HG02970 (cell line): ENCODE results near the gene RSKR.
A peak's percentile ranks its signal among the peaks of the same experiment; 100 is the strongest.
"Not testable (repeated sequence)": the region's sequence is repeated elsewhere in the genome, so short reads cannot be mapped to it uniquely, and the experiment has no call there.

ENCODE experiments used
- ATAC-seq: cut with Tn5 transposase; IDR thresholded peaks from one replicate; pipeline ENCODE4 v1.9.1; 2021; ENCODE audit warnings: mild to moderate bottlenecking, moderate library complexity, moderate number of reproducible peaks; ENCODE audit not compliant: unreplicated experiment, low FRiP score

The RSKR gene

DNA sequence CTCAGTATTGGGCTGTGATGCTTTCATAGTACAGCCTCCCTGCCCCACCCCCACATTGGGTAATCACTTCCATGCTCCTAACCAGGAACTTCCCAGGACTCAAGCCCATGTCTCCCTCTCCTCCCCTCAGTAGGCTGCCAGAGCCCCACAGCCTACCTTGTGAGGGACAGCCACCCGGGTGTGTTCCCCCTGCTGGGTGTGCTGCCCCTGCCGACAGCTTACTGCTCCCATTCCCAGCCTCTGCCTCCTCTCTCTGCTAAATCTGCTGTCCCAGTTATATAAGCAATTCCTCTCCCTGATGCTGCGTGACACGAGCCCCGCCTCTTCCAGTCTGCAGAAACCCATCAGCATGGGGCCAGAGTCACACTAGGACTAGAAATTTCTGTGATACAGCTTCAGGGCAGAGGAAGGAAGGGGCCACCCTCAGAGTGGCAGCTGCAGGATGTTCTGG lies at the start of gene RSKR:
Gene RSKR (minus strand): TSS at position 255 of the 451 bp plus-strand sequence. CDS start 24 bp downstream, at position 231.
- no peak for ATAC-seq

- ATAC-seq: no peak
Observed at GRCh38 chr17:28663723-28664122, 49.7 kb upstream of the RSKR start.

GRCh38 chr17:28662527-28662829 lies 48.5 kb upstream of the RSKR start:
- peak; percentile 6 for ATAC-seq

- peak; percentile 80 for ATAC-seq
Observed at GRCh38 chr17:28661635-28662526, 47.9 kb upstream of the RSKR start, which contains the start of the genes SDF2 and SUPT6H. Gene SDF2, minus strand, starts transcription at chr17:28661906. Its CDS starts 30 bp downstream, at chr17:28661876. Gene SUPT6H, plus strand, starts transcription at chr17:28662205. Its CDS starts 11,197 bp downstream, at chr17:28673402.

- not testable (repeated sequence) for ATAC-seq
Observed at GRCh38 chr17:28659497-28659881, 45.5 kb upstream of the RSKR start.

- not testable (repeated sequence) for ATAC-seq
Observed at GRCh38 chr17:28658766-28659496, 44.9 kb upstream of the RSKR start.

DNA sequence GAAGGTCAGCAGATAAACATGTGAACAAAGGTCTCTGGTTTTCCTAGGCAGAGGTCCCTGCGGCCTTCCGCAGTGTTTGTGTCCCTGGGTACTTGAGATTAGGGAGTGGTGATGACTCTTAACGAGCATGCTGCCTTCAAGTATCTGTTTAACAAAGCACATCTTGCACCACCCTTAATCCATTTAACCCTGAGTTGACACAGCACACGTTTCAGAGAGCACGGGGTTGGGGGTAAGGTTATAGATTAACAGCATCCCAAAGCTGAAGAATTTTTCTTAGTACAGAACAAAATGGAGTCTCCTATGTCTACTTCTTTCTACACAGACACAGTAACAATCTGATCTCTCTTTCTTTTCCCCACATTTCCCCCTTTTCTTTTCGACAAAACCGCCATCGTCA lies 44.4 kb upstream of the RSKR start:
- not testable (repeated sequence) for ATAC-seq

DNA sequence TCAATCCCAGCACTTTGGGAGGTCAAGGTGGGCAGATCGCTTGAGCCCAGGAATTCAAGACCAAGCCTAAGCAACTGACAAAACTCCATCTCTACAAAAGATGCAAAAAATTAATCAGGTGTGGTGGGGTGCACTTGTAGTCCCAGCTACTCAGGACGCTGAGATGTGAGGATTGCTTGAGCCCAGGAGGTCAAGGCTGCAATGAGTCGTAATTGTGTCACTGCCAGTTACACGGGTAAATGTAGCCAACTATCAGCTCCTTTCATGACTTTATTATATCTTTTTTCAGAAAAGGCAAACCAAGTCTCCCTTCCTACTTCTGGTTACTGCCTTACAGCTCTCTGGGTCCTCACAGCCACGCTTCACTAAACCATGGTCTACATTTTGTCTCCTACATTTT lies 43.8 kb upstream of the RSKR start:
- no peak for ATAC-seq

GRCh38 chr17:28655160-28655559 lies 41.2 kb upstream of the RSKR start:
- ATAC-seq: no peak

DNA sequence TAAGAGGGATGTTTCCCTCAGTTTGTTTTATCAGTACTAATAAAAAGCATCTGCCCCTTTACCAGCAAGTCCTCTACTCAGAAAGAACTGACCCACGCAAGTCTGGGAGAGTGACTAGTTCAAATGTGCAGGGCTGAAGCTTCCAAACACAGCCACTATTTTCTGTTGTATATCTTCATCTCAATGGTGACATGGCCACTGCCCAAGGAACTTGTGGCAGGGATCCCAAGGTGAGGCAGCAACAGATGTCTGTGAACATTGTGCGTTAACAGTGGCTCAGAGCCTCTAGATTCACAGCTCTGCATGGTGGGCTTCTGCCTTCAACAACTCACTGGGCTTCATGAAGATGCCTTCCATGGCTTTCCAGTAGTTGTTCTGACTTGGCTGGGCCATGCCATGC lies 34.7 kb upstream of the RSKR start:
- no peak for ATAC-seq

GRCh38 chr17:28646039-28646754 lies 32.2 kb upstream of the RSKR start:
- no peak for ATAC-seq

- no peak for ATAC-seq
Observed at GRCh38 chr17:28645576-28645939, 31.6 kb upstream of the RSKR start.

- ATAC-seq: peak; percentile 88
Observed at GRCh38 chr17:28644787-28645575, 31.0 kb upstream of the RSKR start, which contains the start of gene BLTP2. Gene BLTP2, minus strand, starts transcription at chr17:28645158. Its CDS starts 102 bp downstream, at chr17:28645056.

DNA sequence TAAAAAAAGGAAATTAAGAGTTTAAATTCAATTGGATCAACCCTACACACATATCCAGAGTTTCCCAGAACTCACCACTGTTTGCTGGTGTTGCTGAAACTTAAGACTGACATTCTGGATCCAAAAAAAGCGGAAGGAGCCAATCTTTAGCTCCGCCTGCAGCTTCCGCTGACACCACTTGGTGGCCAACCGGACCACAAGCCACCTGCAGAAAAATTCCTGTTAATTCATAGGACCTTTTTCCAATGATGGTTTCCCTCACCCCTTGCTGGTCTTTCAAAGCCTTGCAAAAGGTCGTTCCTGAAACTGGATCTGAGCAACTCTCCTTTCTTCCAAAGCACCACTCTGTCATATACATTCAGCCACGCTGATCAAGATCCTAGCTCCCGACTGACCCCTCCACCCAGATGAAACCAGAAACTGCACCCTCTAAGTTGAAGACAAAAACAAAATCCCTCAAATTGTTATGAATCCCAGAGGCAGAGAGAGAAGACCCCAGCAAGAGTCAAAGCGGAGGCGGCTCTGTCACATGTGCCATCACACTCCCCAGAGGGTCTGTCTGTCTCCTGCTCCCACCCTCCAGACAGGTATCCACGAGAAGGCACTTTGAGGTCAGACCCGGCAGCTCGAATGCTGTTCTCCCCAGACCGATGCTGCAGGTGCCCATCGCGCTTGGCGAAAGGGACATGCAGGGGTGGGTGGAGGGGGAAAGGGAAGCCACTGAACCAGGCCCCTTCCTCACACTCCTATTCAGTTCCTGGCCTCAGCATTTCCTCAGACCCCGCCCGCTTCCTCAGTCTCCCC lies 30.2 kb upstream of the RSKR start:
- no peak for ATAC-seq

DNA sequence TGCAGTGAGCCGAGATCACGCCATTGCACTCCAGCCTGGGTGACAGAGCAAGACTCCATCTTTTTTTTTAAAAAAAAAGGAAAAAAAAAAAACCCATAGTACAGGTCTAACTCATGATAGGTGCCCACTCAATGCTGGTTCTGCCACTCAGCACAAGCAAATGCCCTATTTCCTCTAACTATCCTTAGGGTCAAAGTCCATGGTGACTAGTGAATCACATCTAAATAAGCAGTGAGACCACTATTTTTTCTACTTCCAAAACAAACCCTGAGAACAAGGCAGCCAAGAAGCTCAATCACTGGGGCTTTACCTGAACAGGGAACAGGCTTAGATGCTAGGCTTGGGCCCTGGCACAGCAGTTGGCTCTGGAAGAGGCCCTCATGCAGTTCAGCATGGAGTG lies 27.6 kb upstream of the RSKR start:
- ATAC-seq: no peak

DNA sequence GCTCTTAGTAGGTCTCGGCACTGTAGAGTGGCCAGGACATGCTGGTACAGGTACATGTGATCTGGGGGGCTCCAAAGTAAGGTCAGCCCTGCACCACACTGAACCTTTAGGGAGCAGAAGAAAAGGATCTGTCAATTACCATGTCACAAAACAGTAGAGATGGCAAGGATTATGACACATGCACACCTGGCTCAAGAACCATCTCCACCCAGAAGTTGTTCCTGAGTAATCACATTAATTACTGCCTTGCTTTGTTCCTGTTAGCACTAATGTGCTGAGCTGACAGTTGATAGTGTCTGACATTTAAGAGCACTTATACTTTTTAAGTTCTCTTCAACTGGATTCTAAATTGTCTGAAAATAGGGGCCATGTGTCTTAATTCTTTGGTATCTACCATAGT lies 21.5 kb upstream of the RSKR start:
- no peak for ATAC-seq

DNA sequence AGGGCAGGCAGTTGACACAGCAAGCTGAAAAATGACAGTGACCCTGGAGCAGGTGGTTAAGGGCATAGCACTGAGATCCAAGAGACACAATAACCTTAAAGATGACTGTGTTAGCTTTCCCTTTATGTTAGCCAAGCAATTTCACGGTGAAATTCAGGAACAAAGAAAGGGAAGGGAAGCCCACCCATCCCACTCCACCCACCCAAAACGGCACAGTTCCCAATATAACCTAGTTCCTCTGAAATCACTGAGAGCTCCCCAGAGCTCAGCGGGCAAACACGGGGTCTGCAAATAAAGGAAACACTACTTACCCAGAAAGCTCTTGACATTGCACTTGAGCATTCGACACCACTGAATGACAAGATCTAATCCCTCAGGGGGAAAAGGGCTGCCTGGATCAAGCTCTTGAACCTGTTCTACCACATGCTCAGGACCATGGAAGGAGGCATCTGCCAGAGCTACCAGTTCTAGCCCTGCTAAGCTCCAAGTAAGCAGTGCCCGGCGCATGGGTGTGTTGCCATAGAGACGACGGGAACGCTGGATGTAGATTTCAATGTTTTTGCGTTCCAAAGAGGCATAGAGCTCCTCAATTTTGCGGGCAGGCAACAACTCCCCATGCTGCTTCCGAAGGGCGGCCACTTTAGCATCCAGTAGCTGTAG lies 20.4 kb upstream of the RSKR start:
- ATAC-seq: no peak

GRCh38 chr17:28626818-28627217 lies 12.8 kb upstream of the RSKR start:
- no peak for ATAC-seq

DNA sequence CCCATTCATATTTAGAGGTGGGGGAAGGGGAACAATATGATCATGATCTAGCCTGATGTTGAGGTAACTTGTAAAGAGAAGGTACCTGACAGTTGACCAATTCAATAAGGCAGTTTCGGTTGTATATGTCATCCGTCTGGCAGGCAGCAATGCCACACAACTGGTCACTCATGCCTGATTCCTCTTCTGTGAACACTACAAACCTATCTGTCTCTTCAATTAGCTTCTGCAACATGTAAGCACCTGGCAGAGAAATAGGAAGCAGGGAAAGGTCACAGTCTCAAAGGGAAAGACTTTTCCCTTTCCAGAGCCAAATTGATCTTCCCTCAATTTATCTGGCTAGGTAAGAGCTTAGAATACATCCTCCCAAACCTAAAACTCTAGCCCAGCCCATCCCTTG lies 10.2 kb upstream of the RSKR start:
- no peak for ATAC-seq
